GM12878 (cell line): Measurements from ENCODE around the gene SEMA4G. TPM values are rescaled to one million over a fixed set of nuclear protein-coding genes. Genes with fewer than 3 reads are reported as not detected.
A peak's percentile ranks its signal among the peaks of the same experiment; 100 is the strongest.

ENCODE experiments used
- ASH2L ChIP-seq: fragments of 300-600, 200-600 bp; sonication (generic); IDR thresholded peaks from 2 replicates; pipeline ENCODE4 v1.6.1; 2017; ENCODE audit warnings: low read depth, mild to moderate bottlenecking, borderline replicate concordance
- CHD2 ChIP-seq: IDR thresholded peaks from 2 replicates; pipeline ENCODE4 v1.6.1; 2011; ENCODE audit warnings: low read depth, low read length, improper control_type of control experiment, borderline replicate concordance
- CHD4 ChIP-seq: fragments of 200-600 bp; sonication (generic); IDR thresholded peaks from 2 replicates; pipeline ENCODE4 v1.6.1; 2016; ENCODE audit warnings: mild to moderate bottlenecking
- E2F8 ChIP-seq: fragments of 450-650 bp; IDR thresholded peaks from 2 replicates; pipeline ENCODE4 v1.6.1; 2018; ENCODE audit warnings: mild to moderate bottlenecking, low read depth, moderate library complexity; ENCODE audit not compliant: partially characterized antibody
- GABPA ChIP-seq: IDR thresholded peaks from 2 replicates; pipeline ENCODE4 v1.6.1; 2014; ENCODE audit warnings: antibody characterized with exemption, low read depth, mild to moderate bottlenecking, inconsistent platforms
- HDAC2 ChIP-seq: fragments of 200-600 bp; sonication (generic); IDR thresholded peaks from 2 replicates; pipeline ENCODE4 v1.6.1; 2017
- HDGF ChIP-seq: fragments of 450-650 bp; IDR thresholded peaks from 2 replicates; pipeline ENCODE4 v1.6.1; 2016; ENCODE audit warnings: antibody characterized with exemption
- IKZF2 ChIP-seq, 2 experiments: fragments of 450-650 bp; IDR thresholded peaks; 2 replicates each; pipeline ENCODE4 v1.6.1; 2017; ENCODE audit warnings: mild to moderate bottlenecking in 2 of 2, moderate library complexity in 2 of 2
- KLF5 ChIP-seq: fragments of 450-650 bp; IDR thresholded peaks from 2 replicates; pipeline ENCODE4 v1.6.1; 2014; ENCODE audit warnings: mild to moderate bottlenecking; ENCODE audit not compliant: partially characterized antibody
- MAX ChIP-seq: IDR thresholded peaks from 2 replicates; pipeline ENCODE4 v1.6.1; 2012; ENCODE audit warnings: low read depth, low read length, improper control_type of control experiment
- MEF2A ChIP-seq: IDR thresholded peaks from 2 replicates; pipeline ENCODE4 v1.6.1; 2011; ENCODE audit warnings: low read depth, mild to moderate bottlenecking, low read length, moderate library complexity; ENCODE audit not compliant: insufficient read depth
- MTA2 ChIP-seq: fragments of 450-650 bp; IDR thresholded peaks from 2 replicates; pipeline ENCODE4 v1.6.1; 2016; ENCODE audit warnings: low read depth, mild to moderate bottlenecking, moderate library complexity
- MTA3 ChIP-seq: IDR thresholded peaks from 2 replicates; pipeline ENCODE4 v1.6.1; 2012; ENCODE audit warnings: low read length, inconsistent platforms, borderline replicate concordance
- NFXL1 ChIP-seq: fragments of 450-650 bp; IDR thresholded peaks from 2 replicates; pipeline ENCODE4 v1.6.1; 2017; ENCODE audit warnings: antibody characterized with exemption, mild to moderate bottlenecking, borderline replicate concordance
- PBX3 ChIP-seq: IDR thresholded peaks from 2 replicates; pipeline ENCODE4 v1.6.1; 2011; ENCODE audit warnings: mild to moderate bottlenecking, low read depth, low read length, moderate library complexity; ENCODE audit not compliant: insufficient replicate concordance
- SIN3A ChIP-seq: IDR thresholded peaks from 2 replicates; pipeline ENCODE4 v1.6.1; 2012; ENCODE audit warnings: low read depth, low read length, improper control_type of control experiment
- SKIL ChIP-seq: fragments of 450-650 bp; IDR thresholded peaks from 2 replicates; pipeline ENCODE4 v1.6.1; 2017; ENCODE audit warnings: mild to moderate bottlenecking, low read depth, inconsistent platforms; ENCODE audit not compliant: poor library complexity, severe bottlenecking
- SREBF1 ChIP-seq: IDR thresholded peaks from 2 replicates; pipeline ENCODE4 v1.6.1; 2012; ENCODE audit warnings: mild to moderate bottlenecking, low read length
- YBX1 ChIP-seq: fragments of 450-650 bp; IDR thresholded peaks from 2 replicates; pipeline ENCODE4 v1.6.1; 2016; ENCODE audit warnings: antibody characterized with exemption
- ZBTB4 ChIP-seq: fragments of 450-650 bp; formaldehyde crosslinking; IDR thresholded peaks from 2 replicates; pipeline ENCODE4 v1.4.0; 2022; ENCODE audit warnings: mild to moderate bottlenecking, moderate library complexity
- ZNF217 ChIP-seq: fragments of 450-650 bp; IDR thresholded peaks from 2 replicates; pipeline ENCODE4 v1.6.1; 2017; ENCODE audit warnings: antibody characterized with exemption, mild to moderate bottlenecking
- polyA plus RNA-seq, 11 experiments: library from polyadenylated mRNA; depleted of rRNA in 4 of 11; unstranded in 6 of 11; stranded (reverse) in 5 of 11; fragments of >200 nt; fragmentation: Nextera tagmentation in 4 of 11; fragmentation: Illumina TruSeq in 1 of 11; extraction: Ambion mirVana in 4 of 11; extraction: Trizol in 1 of 11; gene quantifications; 1 replicate in 1 of 11; 2 replicates in 10 of 11; pipeline versions ENCODE4 v1.2.1 to v1.2.3, GENCODE V29; 2011 to 2016; ENCODE audit warnings: inconsistent platforms in 2 of 11, missing spikeins in 2 of 11, low read depth in 1 of 11
- total RNA-seq, 4 experiments: library from RNA; depleted of rRNA in 3 of 4; stranded (reverse); fragments of >200 nt in 3 of 4; fragmentation: Illumina TruSeq in 1 of 4; extraction: Trizol in 1 of 4; gene quantifications; 2 replicates each; pipeline versions ENCODE4 v1.2.1 to v1.2.3, GENCODE V29; 2013 to 2021

Gene SEMA4G
- total and polyA plus RNA-seq, 10 of the 15 experiments (the other 5 are each of a cell fraction or from before 2014, with no cell fraction given): 0.09 to 2.3 (median 0.44) TPM; not detected in 4

GRCh38 chr10:100997360-100998182, 28.3 kb downstream of the SEMA4G start (continued):
- TF ChIP-seq E2F8 (no peak), ASH2L (no peak), NFXL1 (no peak), MTA2 (no peak), MEF2A (no peak), IKZF2 (IDR thresholded peaks at IDR 0.05) (peak; percentile 94 to 95), HDGF (no peak; the same call in 1 of the 2 replicates), PBX3 (no peak), MTA3 (no peak), GABPA (no peak), ZBTB4 (no peak), CHD4 (no peak), HDAC2 (no peak), CHD2 (0 out of 2 replicates have a peak, but pooled peaks have one; percentile 6), YBX1 (no peak), MAX (peak; percentile 79), SKIL (no peak), SREBF1 (no peak), SIN3A (peak; percentile 3; the same call in 1 of the 2 replicates), ZNF217 (peak; percentile 68; the same call in 1 of the 2 replicates), KLF5 (no peak)
